Measurements from ENCODE around the gene SLC43A2.

Gene SLC43A2

DNA sequence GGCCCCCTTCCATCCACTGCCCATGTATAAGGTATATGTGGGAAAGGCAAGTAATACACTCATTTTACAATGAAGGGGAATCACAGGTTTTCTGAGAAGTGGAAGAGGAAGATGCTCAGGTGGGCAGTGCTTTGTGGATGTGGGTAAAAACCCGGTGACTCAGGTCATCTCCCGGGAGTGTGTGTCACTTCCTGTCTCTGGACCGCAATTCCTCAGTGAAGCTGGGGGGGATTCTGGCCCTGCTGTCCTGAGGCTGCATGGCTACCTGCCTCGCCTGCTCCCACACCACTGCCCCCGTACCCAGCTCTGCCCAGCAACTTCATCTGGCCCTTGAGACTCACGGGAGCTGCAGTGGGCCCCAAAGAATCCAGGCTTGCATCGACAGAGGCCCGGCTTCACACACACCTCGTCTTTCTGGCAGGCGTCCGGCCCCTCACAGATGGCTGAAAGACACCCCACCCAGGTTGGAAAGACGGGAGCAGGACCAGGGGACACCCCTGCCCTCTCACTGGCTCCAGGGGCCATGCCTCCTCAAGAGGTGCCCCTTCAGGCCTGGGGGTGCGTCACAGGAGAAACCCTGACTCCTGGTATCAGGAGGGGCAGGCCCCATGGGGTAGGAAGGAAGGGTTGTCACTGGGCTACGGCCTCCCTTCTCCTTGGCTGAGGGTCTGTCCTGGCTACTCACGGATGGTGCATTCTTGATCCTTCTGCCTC is 16.0 kb upstream of the SLC43A2 start:
- no peak for ATAC-seq
- TF ChIP-seq TOX (CRISPR knock-in tag; IDR thresholded peaks at IDR 0.05; ENCODE audit: borderline replicate concordance) = no peak
- TF ChIP-seq TCF4 (CRISPR knock-in tag; IDR thresholded peaks at IDR 0.05; ENCODE audit: borderline replicate concordance) = no peak
- TF ChIP-seq SNAI2 (CRISPR knock-in tag; IDR thresholded peaks at IDR 0.05) = no peak
- no peak for TF ChIP-seq ZFP30 (CRISPR knock-in tag; IDR thresholded peaks at IDR 0.05)
- no peak for TF ChIP-seq ESRRG (CRISPR knock-in tag; IDR thresholded peaks at IDR 0.05)
- TF ChIP-seq CSDC2 (CRISPR knock-in tag; IDR thresholded peaks at IDR 0.05) = no peak
- TF ChIP-seq PPARA (CRISPR knock-in tag; IDR thresholded peaks at IDR 0.05; ENCODE audit: borderline replicate concordance) = no peak
- no peak for TF ChIP-seq ZNF70 (CRISPR knock-in tag; IDR thresholded peaks at IDR 0.05)
- TF ChIP-seq, protein P1, sequence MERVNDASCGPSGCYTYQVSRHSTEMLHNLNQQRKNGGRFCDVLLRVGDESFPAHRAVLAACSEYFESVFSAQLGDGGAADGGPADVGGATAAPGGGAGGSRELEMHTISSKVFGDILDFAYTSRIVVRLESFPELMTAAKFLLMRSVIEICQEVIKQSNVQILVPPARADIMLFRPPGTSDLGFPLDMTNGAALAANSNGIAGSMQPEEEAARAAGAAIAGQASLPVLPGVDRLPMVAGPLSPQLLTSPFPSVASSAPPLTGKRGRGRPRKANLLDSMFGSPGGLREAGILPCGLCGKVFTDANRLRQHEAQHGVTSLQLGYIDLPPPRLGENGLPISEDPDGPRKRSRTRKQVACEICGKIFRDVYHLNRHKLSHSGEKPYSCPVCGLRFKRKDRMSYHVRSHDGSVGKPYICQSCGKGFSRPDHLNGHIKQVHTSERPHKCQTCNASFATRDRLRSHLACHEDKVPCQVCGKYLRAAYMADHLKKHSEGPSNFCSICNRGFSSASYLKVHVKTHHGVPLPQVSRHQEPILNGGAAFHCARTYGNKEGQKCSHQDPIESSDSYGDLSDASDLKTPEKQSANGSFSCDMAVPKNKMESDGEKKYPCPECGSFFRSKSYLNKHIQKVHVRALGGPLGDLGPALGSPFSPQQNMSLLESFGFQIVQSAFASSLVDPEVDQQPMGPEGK (CRISPR knock-in tag; IDR thresholded peaks at IDR 0.05; ENCODE audit: borderline replicate concordance) = no peak
- no peak for TF ChIP-seq ARNTL (CRISPR knock-in tag; IDR thresholded peaks at IDR 0.05; ENCODE audit: borderline replicate concordance, low read depth)
- TF ChIP-seq, protein P2, sequence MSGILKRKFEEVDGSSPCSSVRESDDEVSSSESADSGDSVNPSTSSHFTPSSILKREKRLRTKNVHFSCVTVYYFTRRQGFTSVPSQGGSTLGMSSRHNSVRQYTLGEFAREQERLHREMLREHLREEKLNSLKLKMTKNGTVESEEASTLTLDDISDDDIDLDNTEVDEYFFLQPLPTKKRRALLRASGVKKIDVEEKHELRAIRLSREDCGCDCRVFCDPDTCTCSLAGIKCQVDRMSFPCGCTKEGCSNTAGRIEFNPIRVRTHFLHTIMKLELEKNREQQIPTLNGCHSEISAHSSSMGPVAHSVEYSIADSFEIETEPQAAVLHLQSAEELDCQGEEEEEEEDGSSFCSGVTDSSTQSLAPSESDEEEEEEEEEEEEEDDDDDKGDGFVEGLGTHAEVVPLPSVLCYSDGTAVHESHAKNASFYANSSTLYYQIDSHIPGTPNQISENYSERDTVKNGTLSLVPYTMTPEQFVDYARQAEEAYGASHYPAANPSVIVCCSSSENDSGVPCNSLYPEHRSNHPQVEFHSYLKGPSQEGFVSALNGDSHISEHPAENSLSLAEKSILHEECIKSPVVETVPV (CRISPR knock-in tag; IDR thresholded peaks at IDR 0.05) = no peak
- TF ChIP-seq ZNF8 (CRISPR knock-in tag; IDR thresholded peaks at IDR 0.05) = no peak
- TF ChIP-seq ZC3H10 (CRISPR knock-in tag; IDR thresholded peaks at IDR 0.05) = no peak
- TF ChIP-seq ISL1 (CRISPR knock-in tag; IDR thresholded peaks at IDR 0.05) = no peak
- TF ChIP-seq BACH2 (CRISPR knock-in tag; IDR thresholded peaks at IDR 0.05; ENCODE audit: borderline replicate concordance) = no peak
- TF ChIP-seq, protein P3, sequence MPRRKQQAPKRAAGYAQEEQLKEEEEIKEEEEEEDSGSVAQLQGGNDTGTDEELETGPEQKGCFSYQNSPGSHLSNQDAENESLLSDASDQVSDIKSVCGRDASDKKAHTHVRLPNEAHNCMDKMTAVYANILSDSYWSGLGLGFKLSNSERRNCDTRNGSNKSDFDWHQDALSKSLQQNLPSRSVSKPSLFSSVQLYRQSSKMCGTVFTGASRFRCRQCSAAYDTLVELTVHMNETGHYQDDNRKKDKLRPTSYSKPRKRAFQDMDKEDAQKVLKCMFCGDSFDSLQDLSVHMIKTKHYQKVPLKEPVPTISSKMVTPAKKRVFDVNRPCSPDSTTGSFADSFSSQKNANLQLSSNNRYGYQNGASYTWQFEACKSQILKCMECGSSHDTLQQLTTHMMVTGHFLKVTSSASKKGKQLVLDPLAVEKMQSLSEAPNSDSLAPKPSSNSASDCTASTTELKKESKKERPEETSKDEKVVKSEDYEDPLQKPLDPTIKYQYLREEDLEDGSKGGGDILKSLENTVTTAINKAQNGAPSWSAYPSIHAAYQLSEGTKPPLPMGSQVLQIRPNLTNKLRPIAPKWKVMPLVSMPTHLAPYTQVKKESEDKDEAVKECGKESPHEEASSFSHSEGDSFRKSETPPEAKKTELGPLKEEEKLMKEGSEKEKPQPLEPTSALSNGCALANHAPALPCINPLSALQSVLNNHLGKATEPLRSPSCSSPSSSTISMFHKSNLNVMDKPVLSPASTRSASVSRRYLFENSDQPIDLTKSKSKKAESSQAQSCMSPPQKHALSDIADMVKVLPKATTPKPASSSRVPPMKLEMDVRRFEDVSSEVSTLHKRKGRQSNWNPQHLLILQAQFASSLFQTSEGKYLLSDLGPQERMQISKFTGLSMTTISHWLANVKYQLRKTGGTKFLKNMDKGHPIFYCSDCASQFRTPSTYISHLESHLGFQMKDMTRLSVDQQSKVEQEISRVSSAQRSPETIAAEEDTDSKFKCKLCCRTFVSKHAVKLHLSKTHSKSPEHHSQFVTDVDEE (CRISPR knock-in tag; IDR thresholded peaks at IDR 0.05) = no peak
- TF ChIP-seq ZNF565 (CRISPR knock-in tag; conservative IDR thresholded peaks at IDR 0.05; ENCODE audit: low read depth) = no peak
- no peak for TF ChIP-seq GLIS3 (CRISPR knock-in tag; IDR thresholded peaks at IDR 0.05)
- TF ChIP-seq, protein P4, sequence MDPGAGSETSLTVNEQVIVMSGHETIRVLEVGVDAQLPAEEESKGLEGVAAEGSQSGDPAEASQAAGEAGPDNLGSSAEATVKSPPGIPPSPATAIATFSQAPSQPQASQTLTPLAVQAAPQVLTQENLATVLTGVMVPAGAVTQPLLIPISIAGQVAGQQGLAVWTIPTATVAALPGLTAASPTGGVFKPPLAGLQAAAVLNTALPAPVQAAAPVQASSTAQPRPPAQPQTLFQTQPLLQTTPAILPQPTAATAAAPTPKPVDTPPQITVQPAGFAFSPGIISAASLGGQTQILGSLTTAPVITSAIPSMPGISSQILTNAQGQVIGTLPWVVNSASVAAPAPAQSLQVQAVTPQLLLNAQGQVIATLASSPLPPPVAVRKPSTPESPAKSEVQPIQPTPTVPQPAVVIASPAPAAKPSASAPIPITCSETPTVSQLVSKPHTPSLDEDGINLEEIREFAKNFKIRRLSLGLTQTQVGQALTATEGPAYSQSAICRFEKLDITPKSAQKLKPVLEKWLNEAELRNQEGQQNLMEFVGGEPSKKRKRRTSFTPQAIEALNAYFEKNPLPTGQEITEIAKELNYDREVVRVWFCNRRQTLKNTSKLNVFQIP (CRISPR knock-in tag; IDR thresholded peaks at IDR 0.05; ENCODE audit: borderline replicate concordance, low read depth) = no peak
- TF ChIP-seq RARB (CRISPR knock-in tag; IDR thresholded peaks at IDR 0.05) = no peak

DNA sequence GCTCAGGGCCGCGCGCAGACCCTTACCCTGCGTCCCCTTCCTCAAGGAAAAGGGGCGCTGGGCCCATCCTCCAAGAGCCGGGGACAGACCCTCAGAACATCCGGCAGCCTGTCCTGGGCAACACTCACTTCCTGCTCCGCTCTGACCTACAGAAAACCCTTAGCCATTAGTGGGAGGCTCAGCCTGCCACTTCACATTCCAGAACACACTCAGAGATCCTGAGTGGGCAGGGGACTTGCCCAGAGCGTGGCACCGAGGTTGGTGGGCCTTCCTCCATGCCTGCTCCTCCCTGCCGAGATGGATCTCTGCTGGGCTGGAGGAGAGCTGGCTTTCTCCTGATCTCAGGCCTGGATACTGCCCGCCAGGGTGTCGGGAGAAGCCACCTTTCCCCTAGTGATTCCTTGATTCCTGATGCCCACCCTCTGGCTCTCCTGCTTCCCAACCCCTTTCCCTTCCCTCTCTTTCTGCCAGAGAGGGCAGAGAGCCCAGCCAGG is 15.4 kb upstream of the SLC43A2 start:
- TF ChIP-seq TCF4 (CRISPR knock-in tag; IDR thresholded peaks at IDR 0.05; ENCODE audit: borderline replicate concordance) = no peak
- TF ChIP-seq ZNF70 (CRISPR knock-in tag; IDR thresholded peaks at IDR 0.05) = no peak
- TF ChIP-seq, protein P4 (CRISPR knock-in tag; IDR thresholded peaks at IDR 0.05; ENCODE audit: borderline replicate concordance, low read depth) = no peak
- no peak for TF ChIP-seq GLIS3 (CRISPR knock-in tag; IDR thresholded peaks at IDR 0.05)
- no peak for TF ChIP-seq ZC3H10 (CRISPR knock-in tag; IDR thresholded peaks at IDR 0.05)
- no peak for ATAC-seq

All from SK-N-SH treated with all-trans-retinoic acid at 6 μM for 48 hours (cell line).